NCI-H2029 (cell line): ENCODE results near the gene BTNL2.
"Not testable (repeated sequence)": the region's sequence is repeated elsewhere in the genome, so short reads cannot be mapped to it uniquely, and the experiment has no call there.

Experiments used
- DNase-seq: peaks from one replicate; lab custom pipeline; 2025; lab: John Stamatoyannopoulos, UW

BTNL2 gene

GRCh38 chr6:32367644-32368043 lies 39.3 kb downstream of the BTNL2 start:
- DNase-seq: no peak

GRCh38 chr6:32359225-32359624 lies 47.8 kb downstream of the BTNL2 start:
- not testable (repeated sequence) for DNase-seq

- DNase-seq: not testable (repeated sequence)
These were observed 48.4 kb downstream of the BTNL2 start for GRCh38 chr6:32358548-32358947.

GRCh38 chr6:32355018-32355417 lies 52.0 kb downstream of the BTNL2 start:
- DNase-seq: no peak

- no peak for DNase-seq
These were observed 53.6 kb downstream of the BTNL2 start for GRCh38 chr6:32353348-32353747.
